Endothelial cell of umbilical vein (primary cell): Measurements from ENCODE around the gene THSD7A. TPM values are rescaled to one million over a fixed set of nuclear protein-coding genes. Genes with fewer than 3 reads are reported as not detected.

ENCODE experiments used
- BruUV-seq: library from RNA; stranded (reverse); fragments of 400-500 nt; replicated peaks from 2 replicates; lab custom pipeline; 2021; lab: Mats Ljungman, UMichigan
- CTCF ChIA-PET: fragments of 300-600, 350-600 bp; sonication (Branson Sonifier 250); formaldehyde crosslinking; loops from one replicate; lab custom pipeline; 2021; ENCODE audit warnings: antibody characterized with exemption, inconsistent platforms; lab: Charles Lee
- POLR2A ChIA-PET: fragments of 300-600, 350-600 bp; sonication (Branson Sonifier 250); formaldehyde crosslinking; loops from one replicate; lab custom pipeline; 2021; ENCODE audit warnings: antibody characterized with exemption, inconsistent platforms; lab: Charles Lee
- DNase-seq: peaks from one replicate; pipeline ENCODE4 v3.0.0-alpha.2; 2011; ENCODE audit warnings: low read depth, low spot score
- FAIRE-seq: peaks from 2 replicates; lab custom pipeline; 2011; peaks lifted over from hg19 to GRCh38; lab: Jason Lieb, UNC
- H2AFZ ChIP-seq: 2 replicates; pipeline ENCODE4 v1.6.0; 2012; ENCODE audit warnings: low read depth, low read length, control low read depth, inconsistent platforms
- H3K27ac ChIP-seq: 2 replicates; pipeline ENCODE4 v1.5.1; 2011; ENCODE audit warnings: low read depth, mild to moderate bottlenecking, control low read depth, low read length, moderate library complexity; ENCODE audit not compliant: insufficient read depth
- H3K27me3 ChIP-seq, 2 experiments: 2 replicates each; pipeline versions ENCODE4 v1.6.0 to v1.6.1; 2011; ENCODE audit warnings: low read length in 2 of 2, mixed read lengths in 1 of 2; ENCODE audit not compliant: control insufficient read depth in 2 of 2, insufficient read depth in 2 of 2
- H3K36me3 ChIP-seq, 2 experiments: 2 replicates in 1 of 2; 3 replicates in 1 of 2; pipeline ENCODE4 v1.5.1; 2011; ENCODE audit warnings: low read length in 2 of 2, mild to moderate bottlenecking in 1 of 2, moderate library complexity in 1 of 2; ENCODE audit not compliant: control insufficient read depth in 2 of 2, insufficient read depth in 2 of 2; ENCODE audit errors: extremely low read depth in 1 of 2
- H3K4me1 ChIP-seq: 3 replicates; pipeline ENCODE4 v1.5.1; 2011; ENCODE audit warnings: mild to moderate bottlenecking, low read length; ENCODE audit not compliant: control insufficient read depth, insufficient read depth; ENCODE audit errors: extremely low read depth
- H3K4me2 ChIP-seq: 2 replicates; pipeline ENCODE4 v1.6.1; 2011; ENCODE audit warnings: low read length, control low read depth, mixed read lengths; ENCODE audit not compliant: insufficient read depth
- H3K4me3 ChIP-seq, 3 experiments: fragments of 200-600 bp in 1 of 3; sonication (generic), shearing (Covaris generic) in 1 of 3; replicated peaks in 1 of 3; 2 replicates each; pipeline ENCODE4 v1.5.1; 2011 to 2016; ENCODE audit warnings: control low read depth in 3 of 3, low read length in 3 of 3, mild to moderate bottlenecking in 2 of 3, inconsistent platforms in 1 of 3, low read depth in 1 of 3, moderate library complexity in 1 of 3; ENCODE audit not compliant: insufficient read depth in 1 of 3
- H3K79me2 ChIP-seq: 2 replicates; pipeline ENCODE4 v1.6.0; 2012; ENCODE audit warnings: low read length, inconsistent platforms; ENCODE audit not compliant: control insufficient read depth, insufficient read depth
- H3K9ac ChIP-seq: replicated peaks from 2 replicates; pipeline ENCODE3; 2011; ENCODE audit warnings: low read length, control low read depth; ENCODE audit not compliant: insufficient read depth; ENCODE audit errors: extremely low read depth
- H3K9me1 ChIP-seq: replicated peaks from 3 replicates; pipeline ENCODE4 v1.6.0; 2011; ENCODE audit warnings: mild to moderate bottlenecking, low read length; ENCODE audit not compliant: control insufficient read depth, insufficient read depth; ENCODE audit errors: extremely low read depth
- H3K9me3 ChIP-seq: replicated peaks from 2 replicates; pipeline ENCODE4 v1.5.1; 2012; ENCODE audit warnings: low read length, inconsistent platforms; ENCODE audit not compliant: control insufficient read depth, insufficient read depth
- H4K20me1 ChIP-seq: replicated peaks from 2 replicates; pipeline ENCODE3; 2011; ENCODE audit warnings: mild to moderate bottlenecking, low read length; ENCODE audit not compliant: control insufficient read depth, insufficient read depth; ENCODE audit errors: extremely low read depth
- CTCF ChIP-seq, 2 donors: IDR thresholded peaks; 1 replicate in 1 of 2; 2 replicates in 1 of 2; pipeline ENCODE4 v1.5.1; 2011; ENCODE audit warnings: low read length in 2 of 2, mild to moderate bottlenecking in 2 of 2, moderate library complexity in 2 of 2, control low read depth in 1 of 2, inconsistent platforms in 1 of 2, low read depth in 1 of 2; ENCODE audit not compliant: insufficient read depth in 1 of 2; ENCODE audit errors: extremely low read depth in 1 of 2
- EZH2 ChIP-seq: IDR thresholded peaks from 2 replicates; pipeline ENCODE4 v1.6.1; 2012; ENCODE audit warnings: borderline replicate concordance, low read depth, mild to moderate bottlenecking, moderate library complexity, low read length, inconsistent platforms; ENCODE audit not compliant: severe bottlenecking
- FOS ChIP-seq: IDR thresholded peaks from 2 replicates; pipeline ENCODE4 v1.6.1; 2011; ENCODE audit warnings: mild to moderate bottlenecking, low read length, moderate library complexity, borderline replicate concordance; ENCODE audit not compliant: insufficient read depth
- GATA2 ChIP-seq: IDR thresholded peaks from 2 replicates; pipeline ENCODE4 v1.7.0; 2011; ENCODE audit warnings: low read depth, mild to moderate bottlenecking, moderate library complexity, mixed read lengths, low read length; ENCODE audit not compliant: insufficient read length, insufficient read depth
- JUN ChIP-seq: IDR thresholded peaks from 2 replicates; pipeline ENCODE4 v1.6.1; 2011; ENCODE audit warnings: borderline replicate concordance, low read depth; ENCODE audit not compliant: insufficient read length, insufficient read depth
- MAX ChIP-seq: IDR thresholded peaks from 2 replicates; pipeline ENCODE4 v1.6.1; 2011; ENCODE audit not compliant: insufficient read depth, insufficient read length
- MYC ChIP-seq: IDR thresholded peaks from one replicate; pipeline ENCODE4 v1.6.1; 2011; ENCODE audit warnings: mild to moderate bottlenecking, low read depth, low read length
- POLR2A ChIP-seq: IDR thresholded peaks from 2 replicates; pipeline ENCODE4 v1.6.1; 2012; ENCODE audit warnings: low read depth, mild to moderate bottlenecking, control low read depth, low read length
- POLR2AphosphoS5 ChIP-seq: IDR thresholded peaks from 2 replicates; pipeline ENCODE4 v1.6.1; 2012; ENCODE audit warnings: low read depth, mild to moderate bottlenecking, control low read depth, low read length, moderate library complexity; ENCODE audit not compliant: insufficient read depth
- dilution Hi-C: fragments of 300-500 bp; cut with MboI; formaldehyde crosslinking; loops from one replicate; pipeline ENCODE4 v1.15.0; 2019; ENCODE audit warnings: low sequenced_read_pairs; ENCODE audit not compliant: extremely low pct_ligation_motif_present
- intact Hi-C: fragments of 100-400 bp; cut with micrococcal nuclease; formaldehyde crosslinking; loops from one replicate; pipeline ENCODE4 v1.10.0; 2022
- polyA plus RNA-seq, 4 experiments: library from polyadenylated mRNA; depleted of rRNA in 3 of 4; stranded (reverse) in 3 of 4; unstranded in 1 of 4; fragments of >200 nt; gene quantifications; 2 replicates each; pipeline versions ENCODE4 v1.2.1 to v1.2.3, GENCODE V29; 2011 to 2012; ENCODE audit warnings: missing spikeins in 1 of 4
- total RNA-seq: library from RNA; stranded (reverse); gene quantifications from 2 replicates; pipeline ENCODE4 v1.2.3, GENCODE V29; 2021

Gene THSD7A
- total and polyA plus RNA-seq, 2 donors (not counting 3 experiments of a cell fraction or from before 2014, with no cell fraction given) = 3.3 to 12.7 TPM

GRCh38 chr7:11848251-11848650 lies 16.3 kb upstream of the THSD7A start:
- Histone ChIP-seq H3K4me2 (no peak overlapping the region), H3K36me3 (no peaks in the 10 kb centered on the region), H3K4me3 (no peak overlapping the region), H3K9ac (no peak overlapping the region), H3K9me1 (no peaks in the 10 kb centered on the region), H3K79me2 (no peaks in the 10 kb centered on the region), H3K27me3 (no peaks in the 10 kb centered on the region), H3K27ac (no peak overlapping the region), H2AFZ (no peak overlapping the region), H3K4me1 (no peaks in the 10 kb centered on the region), H3K9me3 (no peaks in the 10 kb centered on the region), H4K20me1 (no peaks in the 10 kb centered on the region)
- BruUV-seq = no TSS peak
- dilution Hi-C loops = no loop called here
- no peak for TF ChIP-seq MYC
- no peak for TF ChIP-seq POLR2A
- TF ChIP-seq POLR2AphosphoS5 = no peak
- no peak for TF ChIP-seq MAX
- TF ChIP-seq JUN = no peak
- TF ChIP-seq GATA2 = no peak
- TF ChIP-seq FOS = no peak
- no peak for DNase-seq
- ChIA-PET CTCF (no interaction called here), POLR2A (no interaction called here)
- intact Hi-C loops = no loop called here
- no peak for FAIRE-seq

GRCh38 chr7:11847336-11847735 lies 15.3 kb upstream of the THSD7A start:
- H3K4me1 ChIP-seq = no peaks in the 10 kb centered on the region
- H3K27ac ChIP-seq = no peak overlapping the region
- no peaks in the 10 kb centered on the region for H3K79me2 ChIP-seq
- no TSS peak for BruUV-seq
- no peaks in the 10 kb centered on the region for H3K9me1 ChIP-seq
- intact Hi-C loops = no loop called here
- no peaks in the 10 kb centered on the region for H3K27me3 ChIP-seq
- no peak overlapping the region for H3K9ac ChIP-seq
- H3K4me3 ChIP-seq = no peak overlapping the region
- TF ChIP-seq CTCF (IDR thresholded peaks at IDR 0.05; ENCODE audit: extremely low read depth in 1 of 2, insufficient read depth in 1 of 2, low read depth in 1 of 2, low read length in 2 of 2) (no peak), GATA2 (no peak), JUN (no peak), POLR2A (no peak), MAX (no peak), MYC (no peak), FOS (no peak), POLR2AphosphoS5 (no peak), EZH2 (no peak)
- ChIA-PET POLR2A (no interaction called here), CTCF (interaction anchor here (1.1 kb wide), 2 partner anchors 9 to 11 kb away, joined by 3 read pairs; no protein-coding TSS in a partner anchor)
- H4K20me1 ChIP-seq = no peaks in the 10 kb centered on the region
- FAIRE-seq (peak; percentile 33), DNase-seq (no peak)
- no peaks in the 10 kb centered on the region for H3K9me3 ChIP-seq
- dilution Hi-C loops = no loop called here
- no peaks in the 10 kb centered on the region for H3K36me3 ChIP-seq
- no peak overlapping the region for H3K4me2 ChIP-seq
- H2AFZ ChIP-seq = no peak overlapping the region
